GM19035 (cell line): Measurements from ENCODE around the gene BRINP3.

ENCODE experiments used
- ATAC-seq: cut with Tn5 transposase; IDR thresholded peaks from one replicate; pipeline ENCODE4 v1.9.1; 2021; ENCODE audit not compliant: unreplicated experiment

The BRINP3 gene

GRCh38 chr1:190327271-190327670 lies 150.4 kb downstream of the BRINP3 start:
- no peak for ATAC-seq

- no peak for ATAC-seq
Observed at GRCh38 chr1:190323530-190323929, 154.1 kb downstream of the BRINP3 start.

GRCh38 chr1:190322274-190322673 lies 155.4 kb downstream of the BRINP3 start:
- ATAC-seq = no peak

GRCh38 chr1:190320952-190321351 lies 156.7 kb downstream of the BRINP3 start:
- ATAC-seq = no peak

GRCh38 chr1:190312763-190313162 lies 164.9 kb downstream of the BRINP3 start:
- ATAC-seq = no peak

GRCh38 chr1:190303501-190303900 lies 174.2 kb downstream of the BRINP3 start:
- ATAC-seq = no peak

GRCh38 chr1:190296453-190296852 lies 181.2 kb downstream of the BRINP3 start:
- ATAC-seq = no peak

GRCh38 chr1:190289897-190290296 lies 187.8 kb downstream of the BRINP3 start:
- ATAC-seq = no peak

GRCh38 chr1:190286111-190286510 lies 191.6 kb downstream of the BRINP3 start:
- ATAC-seq = no peak

GRCh38 chr1:190277107-190277506 lies 200.6 kb downstream of the BRINP3 start:
- no peak for ATAC-seq

GRCh38 chr1:190274721-190275120 lies 202.9 kb downstream of the BRINP3 start:
- ATAC-seq = no peak

GRCh38 chr1:190273161-190273560 lies 204.5 kb downstream of the BRINP3 start:
- no peak for ATAC-seq

GRCh38 chr1:190262538-190262937 lies 215.1 kb downstream of the BRINP3 start:
- no peak for ATAC-seq

- ATAC-seq = no peak
Observed at GRCh38 chr1:190259424-190259823, 218.2 kb downstream of the BRINP3 start.

- ATAC-seq = no peak
Observed at GRCh38 chr1:190258003-190258402, 219.7 kb downstream of the BRINP3 start.

- no peak for ATAC-seq
Observed at GRCh38 chr1:190252046-190252445, 225.6 kb downstream of the BRINP3 start.

- no peak for ATAC-seq
Observed at GRCh38 chr1:190250368-190250767, 227.3 kb downstream of the BRINP3 start.

GRCh38 chr1:190244406-190244805 lies 233.3 kb downstream of the BRINP3 start:
- ATAC-seq = no peak

GRCh38 chr1:190243056-190243455 lies 234.6 kb downstream of the BRINP3 start:
- no peak for ATAC-seq

GRCh38 chr1:190226006-190226405 lies 251.7 kb downstream of the BRINP3 start:
- ATAC-seq = no peak

GRCh38 chr1:190212450-190212849 lies 265.2 kb downstream of the BRINP3 start:
- ATAC-seq = no peak

GRCh38 chr1:190207733-190208132 lies 269.9 kb downstream of the BRINP3 start:
- no peak for ATAC-seq

- ATAC-seq = no peak
Observed at GRCh38 chr1:190205713-190206112, 272.0 kb downstream of the BRINP3 start.

- no peak for ATAC-seq
Observed at GRCh38 chr1:190196020-190196419, 281.6 kb downstream of the BRINP3 start.
